ENCODE results near the gene NCKAP5. TPM values are rescaled to one million over a fixed set of nuclear protein-coding genes. Genes with fewer than 3 reads are reported as not detected.

NCKAP5 gene
- total and polyA plus RNA-seq, 9 donors, result 0.80 to 2.7 (median 2.2) TPM

GRCh38 chr2:132646540-132647108 lies 921.6 kb downstream of the NCKAP5 start:
- Histone ChIP-seq H3K27ac (no peak overlapping the region), H3K4me3 (no peak overlapping the region), H3K9me3 (no peaks in the 10 kb centered on the region), H3K27me3 (no peaks in the 10 kb centered on the region), H3K36me3 (no peaks in the 10 kb centered on the region), H3K4me1 (ENCODE audit: insufficient read depth) (no peaks in the 10 kb centered on the region)
- intact Hi-C loops (cut with DNase I), result no loop called here
- WGBS, 3 donors, result 73 to 80% (median 76%) methylated on average over 8 of the region's 8 CpGs
- no peak for DNase-seq
- TF ChIP-seq POLR2A (IDR thresholded peaks at IDR 0.05) (no peak), EP300 (IDR thresholded peaks at IDR 0.05) (no peak), CTCF (IDR thresholded peaks at IDR 0.05) (no peak)

- no peak for DNase-seq
- Histone ChIP-seq H3K4me3 (no peak overlapping the region), H3K9me3 (no peaks in the 10 kb centered on the region), H3K36me3 (no peaks in the 10 kb centered on the region), H3K27me3 (no peaks in the 10 kb centered on the region), H3K4me1 (ENCODE audit: insufficient read depth) (no peaks in the 10 kb centered on the region), H3K27ac (no peak overlapping the region)
- TF ChIP-seq EP300 (IDR thresholded peaks at IDR 0.05) (no peak), CTCF (IDR thresholded peaks at IDR 0.05) (no peak), POLR2A (IDR thresholded peaks at IDR 0.05) (no peak)
- intact Hi-C loops (cut with DNase I), result no loop called here
- WGBS, 3 donors, result 90 to 94% (median 93%) methylated on average over 18 of the region's 18 CpGs
Observed at GRCh38 chr2:132645722-132646539, 922.3 kb downstream of the NCKAP5 start.

GRCh38 chr2:132645176-132645575 lies 923.1 kb downstream of the NCKAP5 start:
- Histone ChIP-seq H3K4me1 (ENCODE audit: insufficient read depth) (no peaks in the 10 kb centered on the region), H3K27me3 (no peaks in the 10 kb centered on the region), H3K4me3 (no peak overlapping the region), H3K36me3 (no peaks in the 10 kb centered on the region), H3K27ac (no peak overlapping the region), H3K9me3 (no peaks in the 10 kb centered on the region)
- no peak for DNase-seq
- 84 to 88% (median 87%) methylated on average over 35 of the region's 35 CpGs for WGBS, 3 donors
- TF ChIP-seq POLR2A (IDR thresholded peaks at IDR 0.05) (no peak), CTCF (IDR thresholded peaks at IDR 0.05) (no peak), EP300 (IDR thresholded peaks at IDR 0.05) (no peak)
- intact Hi-C loops (cut with DNase I), result no loop called here

- TF ChIP-seq POLR2A (IDR thresholded peaks at IDR 0.05), result no peak
- no peak for TF ChIP-seq CTCF (IDR thresholded peaks at IDR 0.05)
- no peak for TF ChIP-seq EP300 (IDR thresholded peaks at IDR 0.05)
- H3K27ac ChIP-seq, result no peak overlapping the region
- intact Hi-C loops (cut with DNase I), result no loop called here
- H3K36me3 ChIP-seq, result no peaks in the 10 kb centered on the region
- H3K27me3 ChIP-seq, result no peaks in the 10 kb centered on the region
- 55 to 60% (median 57%) methylated on average over 2 of the region's 2 CpGs for WGBS, 3 donors
- no peak overlapping the region for H3K4me3 ChIP-seq
- DNase-seq, result no peak
- H3K4me1 ChIP-seq (ENCODE audit: insufficient read depth), result no peaks in the 10 kb centered on the region
- H3K9me3 ChIP-seq, result no peaks in the 10 kb centered on the region
Observed at GRCh38 chr2:132642415-132642814, 925.8 kb downstream of the NCKAP5 start.

Measured in ovary (tissue), 9 donors.